ENCODE measurements around the gene SLC13A2. TPM values are rescaled to one million over a fixed set of nuclear protein-coding genes. Genes with fewer than 3 reads are reported as not detected.
"Not testable (repeated sequence)": the region's sequence is repeated elsewhere in the genome, so short reads cannot be mapped to it uniquely, and the experiment has no call there.

SLC13A2 gene, protein sequence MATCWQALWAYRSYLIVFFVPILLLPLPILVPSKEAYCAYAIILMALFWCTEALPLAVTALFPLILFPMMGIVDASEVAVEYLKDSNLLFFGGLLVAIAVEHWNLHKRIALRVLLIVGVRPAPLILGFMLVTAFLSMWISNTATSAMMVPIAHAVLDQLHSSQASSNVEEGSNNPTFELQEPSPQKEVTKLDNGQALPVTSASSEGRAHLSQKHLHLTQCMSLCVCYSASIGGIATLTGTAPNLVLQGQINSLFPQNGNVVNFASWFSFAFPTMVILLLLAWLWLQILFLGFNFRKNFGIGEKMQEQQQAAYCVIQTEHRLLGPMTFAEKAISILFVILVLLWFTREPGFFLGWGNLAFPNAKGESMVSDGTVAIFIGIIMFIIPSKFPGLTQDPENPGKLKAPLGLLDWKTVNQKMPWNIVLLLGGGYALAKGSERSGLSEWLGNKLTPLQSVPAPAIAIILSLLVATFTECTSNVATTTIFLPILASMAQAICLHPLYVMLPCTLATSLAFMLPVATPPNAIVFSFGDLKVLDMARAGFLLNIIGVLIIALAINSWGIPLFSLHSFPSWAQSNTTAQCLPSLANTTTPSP
- total RNA-seq: not detected in 2 replicates
- long read RNA-seq: 0 reads

DNA sequence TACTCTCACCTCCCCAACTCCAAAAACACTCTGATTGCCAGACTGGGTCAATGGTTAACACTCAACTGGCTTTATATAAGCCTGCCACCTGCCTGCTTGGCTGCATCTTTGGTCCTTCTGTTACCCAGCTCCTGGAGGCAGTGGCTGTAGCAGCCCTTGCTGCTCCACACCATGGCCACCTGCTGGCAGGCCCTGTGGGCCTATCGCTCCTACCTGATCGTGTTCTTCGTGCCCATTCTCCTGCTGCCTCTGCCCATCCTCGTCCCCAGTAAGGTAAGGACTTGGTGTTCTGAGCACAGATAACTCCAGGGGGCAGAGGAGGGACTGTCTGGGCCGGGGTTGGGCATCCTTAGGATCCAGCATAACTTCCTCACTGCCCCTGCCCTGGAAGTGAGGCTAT, at the start of gene SLC13A2:
SLC13A2 (plus strand) TSS at position 103 of the 400 bp plus-strand sequence; CDS start at position 172, 69 bp downstream.
- TF ChIP-seq, protein P1, sequence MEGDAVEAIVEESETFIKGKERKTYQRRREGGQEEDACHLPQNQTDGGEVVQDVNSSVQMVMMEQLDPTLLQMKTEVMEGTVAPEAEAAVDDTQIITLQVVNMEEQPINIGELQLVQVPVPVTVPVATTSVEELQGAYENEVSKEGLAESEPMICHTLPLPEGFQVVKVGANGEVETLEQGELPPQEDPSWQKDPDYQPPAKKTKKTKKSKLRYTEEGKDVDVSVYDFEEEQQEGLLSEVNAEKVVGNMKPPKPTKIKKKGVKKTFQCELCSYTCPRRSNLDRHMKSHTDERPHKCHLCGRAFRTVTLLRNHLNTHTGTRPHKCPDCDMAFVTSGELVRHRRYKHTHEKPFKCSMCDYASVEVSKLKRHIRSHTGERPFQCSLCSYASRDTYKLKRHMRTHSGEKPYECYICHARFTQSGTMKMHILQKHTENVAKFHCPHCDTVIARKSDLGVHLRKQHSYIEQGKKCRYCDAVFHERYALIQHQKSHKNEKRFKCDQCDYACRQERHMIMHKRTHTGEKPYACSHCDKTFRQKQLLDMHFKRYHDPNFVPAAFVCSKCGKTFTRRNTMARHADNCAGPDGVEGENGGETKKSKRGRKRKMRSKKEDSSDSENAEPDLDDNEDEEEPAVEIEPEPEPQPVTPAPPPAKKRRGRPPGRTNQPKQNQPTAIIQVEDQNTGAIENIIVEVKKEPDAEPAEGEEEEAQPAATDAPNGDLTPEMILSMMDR (IDR thresholded peaks at IDR 0.05): no peak
- Mint-ChIP-seq H3K9me3 (ENCODE audit: unreplicated experiment) (no peaks in the 10 kb centered on the region), H3K4me3 (ENCODE audit: unreplicated experiment) (no peak within 1 kb of the TSS), H3K27me3 (ENCODE audit: unreplicated experiment) (peaks cover 58% of the 10 kb centered on the region), H3K36me3 (ENCODE audit: unreplicated experiment) (no peaks in the 10 kb centered on the region), H3K4me1 (ENCODE audit: unreplicated experiment) (no peaks in the 10 kb centered on the region), H3K27ac (ENCODE audit: unreplicated experiment) (no peak within 1 kb of the TSS)
- DNase-seq (ENCODE audit: extremely low spot score, unreplicated experiment): no peak

DNA sequence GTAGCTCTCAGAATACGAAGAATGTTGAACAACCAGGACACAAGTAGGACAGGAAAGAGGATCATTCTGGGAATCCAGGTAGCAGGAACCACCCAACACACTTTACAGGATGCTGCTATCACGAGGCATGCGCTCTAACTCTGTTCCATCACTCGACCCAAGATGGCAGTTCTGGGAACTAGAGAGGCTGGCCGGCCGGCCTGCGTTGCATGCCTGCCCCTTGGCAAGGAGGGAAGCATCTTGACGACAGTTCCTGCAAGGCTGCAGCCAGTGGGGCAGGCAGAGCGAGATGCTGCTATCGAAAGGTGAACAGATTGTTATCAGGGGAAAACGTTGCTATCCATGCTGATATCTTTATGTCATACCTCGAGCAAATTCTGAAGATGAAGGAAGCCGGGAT, 48.2 kb upstream of the SLC13A2 start:
- Mint-ChIP-seq H3K9me3 (ENCODE audit: unreplicated experiment) (no peaks in the 10 kb centered on the region), H3K27me3 (ENCODE audit: unreplicated experiment) (peaks cover 26% of the 10 kb centered on the region), H3K4me3 (ENCODE audit: unreplicated experiment) (no peak overlapping the region), H3K36me3 (ENCODE audit: unreplicated experiment) (no peaks in the 10 kb centered on the region), H3K27ac (ENCODE audit: unreplicated experiment) (no peak overlapping the region), H3K4me1 (ENCODE audit: unreplicated experiment) (no peaks in the 10 kb centered on the region)
- TF ChIP-seq, protein P1 (IDR thresholded peaks at IDR 0.05): no peak
- peak; percentile 83 for DNase-seq (ENCODE audit: extremely low spot score, unreplicated experiment)

GRCh38 chr17:28426081-28426519, 47.3 kb upstream of the SLC13A2 start:
- H3K4me3 Mint-ChIP-seq (ENCODE audit: unreplicated experiment): no peak overlapping the region
- DNase-seq (ENCODE audit: extremely low spot score, unreplicated experiment): peak; percentile 82
- no peak overlapping the region for H3K27ac Mint-ChIP-seq (ENCODE audit: unreplicated experiment)
- H3K9me3 Mint-ChIP-seq (ENCODE audit: unreplicated experiment): no peaks in the 10 kb centered on the region
- TF ChIP-seq, protein P1 (IDR thresholded peaks at IDR 0.05): peak; percentile 35
- H3K4me1 Mint-ChIP-seq (ENCODE audit: unreplicated experiment): no peaks in the 10 kb centered on the region
- H3K36me3 Mint-ChIP-seq (ENCODE audit: unreplicated experiment): no peaks in the 10 kb centered on the region
- H3K27me3 Mint-ChIP-seq (ENCODE audit: unreplicated experiment): peaks cover 22% of the 10 kb centered on the region

DNA sequence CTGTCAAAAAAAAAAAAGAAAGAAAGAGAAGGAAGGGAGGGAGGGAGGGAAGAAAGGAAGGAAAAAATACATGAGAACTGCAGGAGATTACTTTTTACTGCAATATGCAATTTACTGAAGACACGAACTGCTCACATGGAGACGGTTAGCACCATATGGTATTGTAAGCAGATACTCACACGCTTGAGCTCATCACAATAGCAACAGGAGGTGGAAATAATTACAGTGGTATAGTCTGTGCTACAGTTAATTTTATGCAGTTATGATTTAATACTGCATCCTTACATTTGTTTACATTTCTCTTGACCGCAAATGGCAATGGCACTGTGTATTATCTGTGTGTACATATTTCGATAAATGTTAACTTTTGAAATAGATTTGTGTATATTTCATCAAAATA, 46.1 kb upstream of the SLC13A2 start:
- Mint-ChIP-seq H3K36me3 (ENCODE audit: unreplicated experiment) (no peaks in the 10 kb centered on the region), H3K27me3 (ENCODE audit: unreplicated experiment) (peaks cover 33% of the 10 kb centered on the region), H3K4me1 (ENCODE audit: unreplicated experiment) (no peaks in the 10 kb centered on the region), H3K9me3 (ENCODE audit: unreplicated experiment) (no peaks in the 10 kb centered on the region), H3K27ac (ENCODE audit: unreplicated experiment) (no peak overlapping the region), H3K4me3 (ENCODE audit: unreplicated experiment) (no peak overlapping the region)
- no peak for DNase-seq (ENCODE audit: extremely low spot score, unreplicated experiment)
- TF ChIP-seq, protein P1 (IDR thresholded peaks at IDR 0.05): no peak

DNA sequence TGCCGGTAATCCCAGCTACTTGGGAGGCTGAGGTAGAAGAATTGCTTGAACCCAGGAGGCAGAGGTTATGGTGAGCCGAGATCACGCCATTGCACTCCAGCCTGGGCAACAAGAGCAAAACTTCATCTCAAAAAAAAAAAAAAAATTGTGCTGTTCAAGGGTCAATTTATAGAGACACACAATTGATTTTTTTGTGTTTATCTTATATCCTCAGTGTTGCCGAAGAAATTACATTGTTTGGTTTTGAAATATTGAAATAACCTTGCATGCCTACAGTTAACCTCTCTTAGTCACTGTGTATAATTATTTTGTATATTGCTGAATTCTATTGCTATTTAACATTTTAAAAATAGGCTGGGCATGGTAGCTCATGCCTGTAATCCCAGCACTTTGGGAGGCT, 45.5 kb upstream of the SLC13A2 start:
- H3K4me1 Mint-ChIP-seq (ENCODE audit: unreplicated experiment); H3K4me3 Mint-ChIP-seq (ENCODE audit: unreplicated experiment); DNase-seq (ENCODE audit: extremely low spot score, unreplicated experiment); H3K36me3 Mint-ChIP-seq (ENCODE audit: unreplicated experiment); H3K9me3 Mint-ChIP-seq (ENCODE audit: unreplicated experiment); H3K27ac Mint-ChIP-seq (ENCODE audit: unreplicated experiment): not testable (repeated sequence)
- peaks cover 35% of the 10 kb centered on the region for H3K27me3 Mint-ChIP-seq (ENCODE audit: unreplicated experiment)

All from osteocyte (in vitro differentiated cells).